Measurements from ENCODE around the gene RPGR.

- TF ChIP-seq CTCF (IDR thresholded peaks at IDR 0.05; ENCODE audit: insufficient read depth, low read length): no peak
- no peak for TF ChIP-seq POLR2AphosphoS5 (IDR thresholded peaks at IDR 0.05; ENCODE audit: low read depth)
- no peak for TF ChIP-seq REST (IDR thresholded peaks at IDR 0.05; ENCODE audit: insufficient replicate concordance, low read depth)
- TF ChIP-seq GABPA (IDR thresholded peaks at IDR 0.05; ENCODE audit: low read depth): no peak
- TF ChIP-seq SPI1 (IDR thresholded peaks at IDR 0.05; ENCODE audit: borderline replicate concordance, low read depth): no peak
Observed at GRCh38 chrX:38341442-38341841, 14.1 kb upstream of the RPGR start.

All from HL-60 (cell line).